GM21367 (cell line): Measurements from ENCODE around the gene HOXA5.

Experiments used
- ATAC-seq: cut with Tn5 transposase; IDR thresholded peaks from one replicate; pipeline ENCODE4 v1.9.1; 2021; ENCODE audit not compliant: unreplicated experiment

Gene HOXA5

DNA sequence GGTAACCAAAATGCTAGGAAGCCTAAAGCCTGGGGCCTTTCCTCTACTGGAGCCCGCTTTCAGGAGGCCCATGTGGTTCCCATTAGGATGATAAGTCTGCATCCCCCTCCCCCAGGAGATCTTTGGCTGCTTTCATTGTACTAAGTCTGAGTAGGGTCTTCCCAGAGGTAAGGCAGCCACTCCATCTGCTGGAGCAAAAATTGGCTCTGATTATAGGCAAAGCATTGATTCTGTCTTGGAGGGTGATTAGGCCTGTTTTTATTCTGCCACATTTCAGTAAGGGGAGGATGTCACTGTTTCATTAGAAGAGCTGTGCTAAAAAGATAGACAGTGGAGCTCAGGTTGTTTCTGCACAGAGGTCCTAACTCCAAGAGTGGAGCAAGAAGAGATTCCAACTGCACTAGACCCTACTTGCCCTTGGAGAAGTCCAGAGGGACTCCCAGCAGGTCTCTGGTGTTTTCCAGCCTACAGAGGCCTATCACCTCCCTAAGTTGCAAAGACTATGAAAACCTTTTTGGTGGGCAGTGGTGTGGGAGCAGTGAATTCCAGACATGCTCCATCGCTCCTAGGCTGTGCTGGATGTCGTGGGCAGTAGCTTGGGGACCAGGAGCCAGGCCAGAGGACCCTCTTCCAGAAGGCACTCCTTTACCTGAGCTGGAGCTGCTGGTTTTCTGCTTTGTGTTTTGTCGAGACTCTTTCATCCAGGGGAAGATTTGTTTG lies 33.9 kb downstream of the HOXA5 start:
- no peak for ATAC-seq

GRCh38 chr7:27108390-27109127 lies 34.9 kb downstream of the HOXA5 start:
- ATAC-seq: no peak

- ATAC-seq: no peak
Observed at GRCh38 chr7:27107391-27108381, 35.8 kb downstream of the HOXA5 start.

GRCh38 chr7:27106901-27107240 lies 36.6 kb downstream of the HOXA5 start:
- no peak for ATAC-seq

GRCh38 chr7:27106181-27106900 lies 37.1 kb downstream of the HOXA5 start:
- no peak for ATAC-seq

DNA sequence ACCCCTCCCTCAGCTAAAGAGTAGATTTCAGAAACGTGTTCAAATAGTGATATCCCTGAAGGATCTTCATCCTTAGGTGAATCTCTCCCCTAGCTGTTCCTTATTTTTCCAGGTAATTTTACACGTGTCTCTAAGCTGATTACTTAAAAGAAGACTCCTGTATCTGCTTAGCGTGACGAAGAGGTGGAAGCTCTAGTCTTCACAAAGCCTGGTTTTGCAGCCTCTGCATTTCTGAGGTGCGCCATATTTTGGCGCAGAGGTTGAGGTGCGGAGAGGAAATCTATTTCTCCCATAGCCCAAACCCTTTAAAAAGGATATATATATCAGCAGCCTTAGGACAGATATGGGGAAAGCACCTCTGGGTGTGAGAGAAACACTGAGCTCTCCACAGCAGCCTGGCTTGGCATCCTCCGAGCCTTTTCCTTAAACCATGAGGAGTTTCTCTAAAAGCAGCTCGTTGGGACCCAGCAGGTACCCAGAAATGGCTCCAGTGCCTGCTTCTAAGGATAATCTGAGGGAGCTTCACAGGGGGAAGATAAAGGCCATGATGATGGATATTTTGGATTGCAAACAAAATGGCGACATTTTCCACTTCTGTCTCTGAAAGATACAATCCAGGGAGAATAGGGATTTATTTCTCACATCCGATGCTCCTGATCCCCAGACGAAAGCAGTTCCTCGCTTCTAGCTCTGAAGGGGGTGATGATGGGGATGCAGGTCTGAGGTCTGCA lies 38.0 kb downstream of the HOXA5 start:
- no peak for ATAC-seq

GRCh38 chr7:27104341-27105058 lies 39.0 kb downstream of the HOXA5 start:
- ATAC-seq: no peak

DNA sequence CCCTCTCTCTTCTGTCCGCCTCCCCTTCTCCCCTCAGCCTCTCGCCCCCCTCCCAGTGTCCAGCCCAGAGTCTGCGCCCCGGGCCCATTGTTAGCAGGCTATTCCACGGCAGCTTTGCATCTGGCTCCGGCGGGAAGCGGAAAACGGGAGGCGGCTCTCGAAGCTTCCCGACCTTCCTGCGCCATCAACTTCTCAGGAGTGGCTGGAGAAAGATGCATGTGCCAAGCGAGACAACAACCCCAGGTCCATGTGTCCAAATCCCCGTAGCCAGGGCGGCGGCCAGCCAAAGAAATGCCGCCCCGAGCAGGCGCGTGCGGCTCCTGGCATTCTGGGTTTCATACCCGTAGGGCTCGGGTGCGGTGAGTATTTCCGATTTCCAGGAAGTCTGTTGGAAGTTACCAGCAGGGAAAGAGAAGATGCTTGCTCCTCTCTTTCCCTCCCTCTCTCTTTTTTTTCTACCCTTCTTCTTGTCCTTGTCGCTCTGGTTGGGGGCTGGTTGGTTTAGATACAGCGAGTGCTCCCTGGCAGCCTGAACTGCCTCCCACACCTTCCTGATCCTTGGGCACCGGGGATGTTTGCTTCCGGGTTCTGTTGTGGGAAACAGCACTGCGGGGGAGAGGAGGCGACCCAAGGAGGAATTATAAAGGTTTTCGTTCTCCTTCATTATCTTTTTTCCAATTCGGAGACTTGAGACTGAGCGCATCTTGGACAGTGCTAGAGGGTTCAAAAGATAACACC lies 39.8 kb downstream of the HOXA5 start:
- no peak for ATAC-seq

- no peak for ATAC-seq
Observed at GRCh38 chr7:27102581-27103442, 40.7 kb downstream of the HOXA5 start, which contains the start of gene HOXA2. Gene HOXA2 (minus strand): TSS chr7:27102683. CDS start chr7:27102500, 183 bp downstream.

- ATAC-seq: no peak
Observed at GRCh38 chr7:27101957-27102580, 41.4 kb downstream of the HOXA5 start.

GRCh38 chr7:27101171-27101956 lies 42.1 kb downstream of the HOXA5 start:
- no peak for ATAC-seq

GRCh38 chr7:27100694-27101170 lies 42.7 kb downstream of the HOXA5 start:
- ATAC-seq: no peak

GRCh38 chr7:27099453-27100370 lies 43.8 kb downstream of the HOXA5 start:
- no peak for ATAC-seq

- no peak for ATAC-seq
Observed at GRCh38 chr7:27098578-27099451, 44.7 kb downstream of the HOXA5 start.
